ENCODE results near the gene GSPT1. TPM values are rescaled to one million over a fixed set of nuclear protein-coding genes. Genes with fewer than 3 reads are reported as not detected.
"Not testable (repeated sequence)": the region's sequence is repeated elsewhere in the genome, so short reads cannot be mapped to it uniquely, and the experiment has no call there.

The GSPT1 gene
- total and polyA plus RNA-seq, 4 donors: 60.4 to 98.3 (median 80.3) TPM

GRCh38 chr16:11823645-11824044 is 92.1 kb downstream of the GSPT1 start:
- H3K9me3 ChIP-seq (ENCODE audit: control insufficient read depth, insufficient read depth, low read length); H3K36me3 ChIP-seq (ENCODE audit: control insufficient read depth, insufficient read depth, low read length); H3K4me3 ChIP-seq (ENCODE audit: low read depth, low read length); H3K27ac ChIP-seq (ENCODE audit: low read depth, low read length); DNase-seq (ENCODE audit: low read depth in 4 of 6, low spot score in 6 of 6); H3K27me3 ChIP-seq (ENCODE audit: control insufficient read depth, insufficient read depth, low read length); H3K4me1 ChIP-seq (ENCODE audit: control insufficient read depth, insufficient read depth, low read length): not testable (repeated sequence)
- WGBS (ENCODE audit: insufficient coverage): 100% methylated on average over 5 of the region's 5 CpGs

GRCh38 chr16:11819798-11820197 is 96.0 kb downstream of the GSPT1 start:
- no peaks in the 10 kb centered on the region for H3K27me3 ChIP-seq (ENCODE audit: control insufficient read depth, insufficient read depth, low read length)
- H3K36me3 ChIP-seq (ENCODE audit: control insufficient read depth, insufficient read depth, low read length): no peaks in the 10 kb centered on the region
- H3K4me3 ChIP-seq (ENCODE audit: low read depth, low read length): no peak overlapping the region
- no peaks in the 10 kb centered on the region for H3K9me3 ChIP-seq (ENCODE audit: control insufficient read depth, insufficient read depth, low read length)
- 92% methylated on average over 9 of the region's 10 CpGs for WGBS (ENCODE audit: insufficient coverage)
- H3K4me1 ChIP-seq (ENCODE audit: control insufficient read depth, insufficient read depth, low read length): no peaks in the 10 kb centered on the region
- no peak for DNase-seq (ENCODE audit: low read depth in 4 of 6, low spot score in 6 of 6)
- H3K27ac ChIP-seq (ENCODE audit: low read depth, low read length): no peak overlapping the region

- not testable (repeated sequence) for H3K4me1 ChIP-seq (ENCODE audit: control insufficient read depth, insufficient read depth, low read length); H3K4me3 ChIP-seq (ENCODE audit: low read depth, low read length); H3K27me3 ChIP-seq (ENCODE audit: control insufficient read depth, insufficient read depth, low read length); DNase-seq (ENCODE audit: low read depth in 4 of 6, low spot score in 6 of 6); H3K9me3 ChIP-seq (ENCODE audit: control insufficient read depth, insufficient read depth, low read length); H3K36me3 ChIP-seq (ENCODE audit: control insufficient read depth, insufficient read depth, low read length); H3K27ac ChIP-seq (ENCODE audit: low read depth, low read length)
- WGBS (ENCODE audit: insufficient coverage): 97% methylated on average over 6 of the region's 13 CpGs
Measured at GRCh38 chr16:11818970-11819369, 96.8 kb downstream of the GSPT1 start.

Small RNA genes lying within 50 kb of the gene (small RNA-seq; reads per million reads assigned to genes)
- gene AC007216.5 (ENCODE audit: low replicate concordance): not detected
- 0.83 reads per million, percentile 74 among the genes with 10 or more reads in this experiment for gene COX6CP1 (ENCODE audit: low replicate concordance)

Other genes starting within 250 kb of the GSPT1 start
- 10 to 100 TPM; 58.1 to 67.6 TPM for gene SNN, start 247.5 kb downstream of the GSPT1 start, total RNA-seq
- gene SNN, start 247.5 kb downstream of the GSPT1 start, polyA plus RNA-seq (ENCODE audit: insufficient read length in 2 of 2): 100 to 1,000 TPM; 213 to 223 TPM
- gene TXNDC11, start 173.1 kb downstream of the GSPT1 start, total RNA-seq: 10 to 100 TPM; 18.1 to 34.3 TPM
- gene TXNDC11, start 173.1 kb downstream of the GSPT1 start, polyA plus RNA-seq (ENCODE audit: insufficient read length in 2 of 2): 10 to 100 TPM; 31.2 TPM
- 10 to 100 TPM; 65.3 to 66.0 TPM for gene ZC3H7A, start 118.7 kb downstream of the GSPT1 start, total RNA-seq
- gene ZC3H7A, start 118.7 kb downstream of the GSPT1 start, polyA plus RNA-seq (ENCODE audit: insufficient read length in 2 of 2): 10 to 100 TPM; 67.4 to 73.9 TPM
- gene RSL1D1, start 64.4 kb downstream of the GSPT1 start, total RNA-seq: 100 to 1,000 TPM in 1 of 2 donors, 10 to 100 TPM in 1; 67.2 to 133 TPM
- 100 to 1,000 TPM; 102 to 115 TPM for gene RSL1D1, start 64.4 kb downstream of the GSPT1 start, polyA plus RNA-seq (ENCODE audit: insufficient read length in 2 of 2)
- gene NPIPB2, start 26.1 kb upstream of the GSPT1 start, total RNA-seq: 1 to 10 TPM; 4.6 to 5.0 TPM
- gene NPIPB2, start 26.1 kb upstream of the GSPT1 start, polyA plus RNA-seq (ENCODE audit: insufficient read length in 2 of 2): 1 to 10 TPM; 3.5 to 5.6 TPM
- gene TNFRSF17, start 49.3 kb upstream of the GSPT1 start, total RNA-seq: under 1 TPM; 0.20 to 0.22 TPM
- under 1 TPM in 1 of 2 donors, not detected in 1; 0.29 TPM for gene TNFRSF17, start 49.3 kb upstream of the GSPT1 start, polyA plus RNA-seq (ENCODE audit: insufficient read length in 2 of 2)
- gene SNX29, start 60.8 kb upstream of the GSPT1 start, total RNA-seq: 10 to 100 TPM; 16.2 to 21.9 TPM
- 10 to 100 TPM; 17.1 to 17.7 TPM for gene SNX29, start 60.8 kb upstream of the GSPT1 start, polyA plus RNA-seq (ENCODE audit: insufficient read length in 2 of 2)